HepG2 (cell line): ENCODE results near the gene ZNF213. TPM values are rescaled to one million over a fixed set of nuclear protein-coding genes. Genes with fewer than 3 reads are reported as not detected.
A peak's percentile ranks its signal among the peaks of the same experiment; 100 is the strongest.

Experiments used
- ETV5 ChIP-seq: IDR thresholded peaks from 2 replicates; pipeline ENCODE4 v1.6.1; 2018; ENCODE audit warnings: missing biosample characterization, missing genetic modification reagents, inconsistent platforms, borderline replicate concordance
- FOXA3 ChIP-seq: IDR thresholded peaks from 2 replicates; pipeline ENCODE4 v1.6.1; 2016; ENCODE audit warnings: missing genetic modification reagents, missing compliant biosample characterization
- GABPB1 ChIP-seq: IDR thresholded peaks from 2 replicates; pipeline ENCODE4 v1.6.1; 2016; ENCODE audit warnings: mild to moderate bottlenecking, missing genetic modification reagents, moderate library complexity, missing compliant biosample characterization
- JUND ChIP-seq: sonication (generic); formaldehyde crosslinking; IDR thresholded peaks from 2 replicates; pipeline ENCODE4 v1.8.0; 2022; ENCODE audit warnings: mild to moderate bottlenecking, missing genetic modification reagents
- KLF15 ChIP-seq: sonication (generic); formaldehyde crosslinking; IDR thresholded peaks from 2 replicates; pipeline ENCODE4 v1.8.1; 2023; ENCODE audit warnings: borderline replicate concordance, mild to moderate bottlenecking, inconsistent platforms, missing genetic modification reagents, mixed read lengths
- PAF1 ChIP-seq: IDR thresholded peaks from 2 replicates; pipeline ENCODE4 v1.6.1; 2016; ENCODE audit warnings: missing genetic modification reagents, missing compliant biosample characterization
- PITX1 ChIP-seq: sonication (generic); formaldehyde crosslinking; IDR thresholded peaks from 2 replicates; pipeline ENCODE4 v1.5.1; 2020; ENCODE audit warnings: mild to moderate bottlenecking, missing genetic modification reagents
- POLR2G ChIP-seq: fragments of 200-400 bp; formaldehyde crosslinking; IDR thresholded peaks from 2 replicates; pipeline ENCODE4 v1.6.1; 2018; ENCODE audit warnings: mild to moderate bottlenecking, low read depth, low read length, moderate library complexity
- SUZ12 ChIP-seq: fragments of 150-350 bp; IDR thresholded peaks from 2 replicates; pipeline ENCODE4 v1.6.1; 2014; ENCODE audit warnings: low read depth, low read length
- ZBTB3 ChIP-seq: sonication (generic); formaldehyde crosslinking; IDR thresholded peaks from 2 replicates; pipeline ENCODE4 v1.4.0; 2020; ENCODE audit warnings: low read depth, mild to moderate bottlenecking, moderate library complexity, missing genetic modification reagents, borderline replicate concordance
- ZNF530 ChIP-seq: sonication (generic); formaldehyde crosslinking; IDR thresholded peaks from 2 replicates; pipeline ENCODE4 v1.5.0; 2020; ENCODE audit warnings: low read depth, mild to moderate bottlenecking, missing genetic modification reagents
- ZNF660 ChIP-seq: sonication (generic); formaldehyde crosslinking; IDR thresholded peaks from 2 replicates; pipeline ENCODE4 v1.5.1; 2020; ENCODE audit warnings: mild to moderate bottlenecking, low read depth, missing genetic modification reagents, borderline replicate concordance
- ZNF747 ChIP-seq: sonication (generic); formaldehyde crosslinking; IDR thresholded peaks from 2 replicates; pipeline ENCODE4 v1.8.1; 2023; ENCODE audit warnings: missing genetic modification reagents, mild to moderate bottlenecking, borderline replicate concordance
- ZNF775 ChIP-seq: sonication (generic); formaldehyde crosslinking; IDR thresholded peaks from 2 replicates; pipeline ENCODE4 v1.4.0; 2020; ENCODE audit warnings: missing genetic modification reagents, mild to moderate bottlenecking, moderate library complexity, borderline replicate concordance
- ZSCAN31 ChIP-seq: sonication (generic); formaldehyde crosslinking; IDR thresholded peaks from 2 replicates; pipeline ENCODE4 v1.5.0; 2020; ENCODE audit warnings: low read depth, mild to moderate bottlenecking, missing genetic modification reagents
- polyA plus RNA-seq, 8 experiments: library from polyadenylated mRNA; depleted of rRNA in 3 of 8; stranded (reverse) in 7 of 8; unstranded in 1 of 8; fragments of >200 nt; fragmentation: Illumina TruSeq in 4 of 8; extraction: Trizol in 4 of 8; gene quantifications; 2 replicates each; pipeline versions ENCODE4 v1.2.1 to v1.2.3, GENCODE V29; 2011 to 2016; ENCODE audit warnings: low read depth in 4 of 8, missing spikeins in 1 of 8, mixed read lengths in 1 of 8; ENCODE audit not compliant: insufficient read depth in 1 of 8
- total RNA-seq, 5 experiments: library from RNA; depleted of rRNA; stranded (reverse); fragments of >200 nt; fragmentation: Illumina TruSeq; extraction: Trizol; gene quantifications; 2 replicates each; pipeline ENCODE4 v1.2.3, GENCODE V29; 2016; ENCODE audit warnings: low read depth in 1 of 5
- TF ChIP-seq, protein P1 (sequence below): sonication (generic); formaldehyde crosslinking; IDR thresholded peaks from 2 replicates; pipeline ENCODE4 v1.5.0; 2020; ENCODE audit warnings: mild to moderate bottlenecking, missing genetic modification reagents
- TF ChIP-seq, protein P2 (sequence below): sonication (generic); formaldehyde crosslinking; IDR thresholded peaks from 2 replicates; pipeline ENCODE4 v1.4.0; 2020; ENCODE audit warnings: missing genetic modification reagents
- TF ChIP-seq, protein P3 (sequence below): IDR thresholded peaks from 2 replicates; pipeline ENCODE4 v1.6.1; 2018; ENCODE audit warnings: missing genetic modification reagents
- TF ChIP-seq, protein P4 (sequence below): sonication (generic); formaldehyde crosslinking; IDR thresholded peaks from 2 replicates; pipeline ENCODE4 v1.9.0; 2021; ENCODE audit warnings: missing genetic modification reagents, borderline replicate concordance

The ZNF213 gene
- total and polyA plus RNA-seq, 2 of the 13 experiments (the other 11 are each of a cell fraction or from before 2014, with no cell fraction given), result 0.59 to 0.97 TPM

DNA sequence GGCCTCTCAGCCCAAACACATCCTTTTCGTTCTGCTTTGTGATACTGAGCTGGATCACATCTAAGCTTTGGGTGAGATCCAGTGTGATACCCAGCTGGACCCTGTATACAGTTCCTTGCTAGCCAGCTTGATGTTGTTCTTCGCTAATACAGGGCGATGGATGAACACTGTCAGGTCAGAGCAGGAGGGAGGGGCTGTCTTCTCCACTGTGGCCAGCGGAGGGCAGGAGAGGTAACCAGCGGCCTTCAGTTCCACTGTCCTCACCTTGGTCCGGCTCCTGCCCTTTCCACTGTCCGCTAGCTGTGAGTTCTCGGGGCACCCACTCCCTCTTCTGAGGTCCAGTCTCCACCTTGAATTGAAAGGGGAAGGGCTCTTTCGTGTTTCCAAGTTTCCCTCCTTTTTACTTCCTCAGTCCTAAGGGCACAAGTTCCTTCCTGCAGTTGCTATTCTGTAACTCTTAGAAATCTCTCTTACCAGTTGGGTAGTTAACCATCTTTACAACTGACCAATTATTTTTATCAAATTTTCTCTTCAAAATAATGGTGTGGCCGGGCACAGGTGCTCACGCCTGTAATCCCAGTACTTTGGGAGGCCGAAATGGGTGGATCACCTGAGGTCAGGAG is 3.0 kb upstream of the ZNF213 start (continued):
- TF ChIP-seq, protein P1, sequence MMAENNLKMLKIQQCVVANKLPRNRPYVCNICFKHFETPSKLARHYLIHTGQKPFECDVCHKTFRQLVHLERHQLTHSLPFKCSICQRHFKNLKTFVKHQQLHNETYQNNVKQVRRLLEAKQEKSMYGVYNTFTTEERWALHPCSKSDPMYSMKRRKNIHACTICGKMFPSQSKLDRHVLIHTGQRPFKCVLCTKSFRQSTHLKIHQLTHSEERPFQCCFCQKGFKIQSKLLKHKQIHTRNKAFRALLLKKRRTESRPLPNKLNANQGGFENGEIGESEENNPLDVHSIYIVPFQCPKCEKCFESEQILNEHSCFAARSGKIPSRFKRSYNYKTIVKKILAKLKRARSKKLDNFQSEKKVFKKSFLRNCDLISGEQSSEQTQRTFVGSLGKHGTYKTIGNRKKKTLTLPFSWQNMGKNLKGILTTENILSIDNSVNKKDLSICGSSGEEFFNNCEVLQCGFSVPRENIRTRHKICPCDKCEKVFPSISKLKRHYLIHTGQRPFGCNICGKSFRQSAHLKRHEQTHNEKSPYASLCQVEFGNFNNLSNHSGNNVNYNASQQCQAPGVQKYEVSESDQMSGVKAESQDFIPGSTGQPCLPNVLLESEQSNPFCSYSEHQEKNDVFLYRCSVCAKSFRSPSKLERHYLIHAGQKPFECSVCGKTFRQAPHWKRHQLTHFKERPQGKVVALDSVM (CRISPR knock-in tag), result no peak
- TF ChIP-seq JUND (CRISPR knock-in tag), result no peak
- no peak for TF ChIP-seq ZSCAN31 (CRISPR knock-in tag)
- TF ChIP-seq ZBTB3 (CRISPR knock-in tag), result no peak
- TF ChIP-seq, protein P2, sequence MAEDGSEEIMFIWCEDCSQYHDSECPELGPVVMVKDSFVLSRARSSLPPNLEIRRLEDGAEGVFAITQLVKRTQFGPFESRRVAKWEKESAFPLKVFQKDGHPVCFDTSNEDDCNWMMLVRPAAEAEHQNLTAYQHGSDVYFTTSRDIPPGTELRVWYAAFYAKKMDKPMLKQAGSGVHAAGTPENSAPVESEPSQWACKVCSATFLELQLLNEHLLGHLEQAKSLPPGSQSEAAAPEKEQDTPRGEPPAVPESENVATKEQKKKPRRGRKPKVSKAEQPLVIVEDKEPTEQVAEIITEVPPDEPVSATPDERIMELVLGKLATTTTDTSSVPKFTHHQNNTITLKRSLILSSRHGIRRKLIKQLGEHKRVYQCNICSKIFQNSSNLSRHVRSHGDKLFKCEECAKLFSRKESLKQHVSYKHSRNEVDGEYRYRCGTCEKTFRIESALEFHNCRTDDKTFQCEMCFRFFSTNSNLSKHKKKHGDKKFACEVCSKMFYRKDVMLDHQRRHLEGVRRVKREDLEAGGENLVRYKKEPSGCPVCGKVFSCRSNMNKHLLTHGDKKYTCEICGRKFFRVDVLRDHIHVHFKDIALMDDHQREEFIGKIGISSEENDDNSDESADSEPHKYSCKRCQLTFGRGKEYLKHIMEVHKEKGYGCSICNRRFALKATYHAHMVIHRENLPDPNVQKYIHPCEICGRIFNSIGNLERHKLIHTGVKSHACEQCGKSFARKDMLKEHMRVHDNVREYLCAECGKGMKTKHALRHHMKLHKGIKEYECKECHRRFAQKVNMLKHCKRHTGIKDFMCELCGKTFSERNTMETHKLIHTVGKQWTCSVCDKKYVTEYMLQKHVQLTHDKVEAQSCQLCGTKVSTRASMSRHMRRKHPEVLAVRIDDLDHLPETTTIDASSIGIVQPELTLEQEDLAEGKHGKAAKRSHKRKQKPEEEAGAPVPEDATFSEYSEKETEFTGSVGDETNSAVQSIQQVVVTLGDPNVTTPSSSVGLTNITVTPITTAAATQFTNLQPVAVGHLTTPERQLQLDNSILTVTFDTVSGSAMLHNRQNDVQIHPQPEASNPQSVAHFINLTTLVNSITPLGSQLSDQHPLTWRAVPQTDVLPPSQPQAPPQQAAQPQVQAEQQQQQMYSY (CRISPR knock-in tag), result peak; percentile 57; the same call in 1 of the 2 replicates
- TF ChIP-seq PITX1 (CRISPR knock-in tag), result no peak
- no peak for TF ChIP-seq POLR2G
- no peak for TF ChIP-seq ZNF530 (CRISPR knock-in tag)
- no peak for TF ChIP-seq ZNF775 (CRISPR knock-in tag)
- TF ChIP-seq PAF1 (CRISPR knock-in tag), result 0 out of 2 replicates have a peak, but pooled peaks have one; percentile 59
- TF ChIP-seq GABPB1 (CRISPR knock-in tag), result 0 out of 2 replicates have a peak, but pooled peaks have one; percentile 22
- TF ChIP-seq KLF15 (CRISPR knock-in tag), result no peak
- TF ChIP-seq, protein P3, sequence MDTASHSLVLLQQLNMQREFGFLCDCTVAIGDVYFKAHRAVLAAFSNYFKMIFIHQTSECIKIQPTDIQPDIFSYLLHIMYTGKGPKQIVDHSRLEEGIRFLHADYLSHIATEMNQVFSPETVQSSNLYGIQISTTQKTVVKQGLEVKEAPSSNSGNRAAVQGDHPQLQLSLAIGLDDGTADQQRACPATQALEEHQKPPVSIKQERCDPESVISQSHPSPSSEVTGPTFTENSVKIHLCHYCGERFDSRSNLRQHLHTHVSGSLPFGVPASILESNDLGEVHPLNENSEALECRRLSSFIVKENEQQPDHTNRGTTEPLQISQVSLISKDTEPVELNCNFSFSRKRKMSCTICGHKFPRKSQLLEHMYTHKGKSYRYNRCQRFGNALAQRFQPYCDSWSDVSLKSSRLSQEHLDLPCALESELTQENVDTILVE (CRISPR knock-in tag), result no peak
- TF ChIP-seq ZNF660, result no peak
- no peak for TF ChIP-seq ETV5 (CRISPR knock-in tag)
- no peak for TF ChIP-seq ZNF747 (CRISPR knock-in tag)
- no peak for TF ChIP-seq SUZ12
- TF ChIP-seq, protein P4, sequence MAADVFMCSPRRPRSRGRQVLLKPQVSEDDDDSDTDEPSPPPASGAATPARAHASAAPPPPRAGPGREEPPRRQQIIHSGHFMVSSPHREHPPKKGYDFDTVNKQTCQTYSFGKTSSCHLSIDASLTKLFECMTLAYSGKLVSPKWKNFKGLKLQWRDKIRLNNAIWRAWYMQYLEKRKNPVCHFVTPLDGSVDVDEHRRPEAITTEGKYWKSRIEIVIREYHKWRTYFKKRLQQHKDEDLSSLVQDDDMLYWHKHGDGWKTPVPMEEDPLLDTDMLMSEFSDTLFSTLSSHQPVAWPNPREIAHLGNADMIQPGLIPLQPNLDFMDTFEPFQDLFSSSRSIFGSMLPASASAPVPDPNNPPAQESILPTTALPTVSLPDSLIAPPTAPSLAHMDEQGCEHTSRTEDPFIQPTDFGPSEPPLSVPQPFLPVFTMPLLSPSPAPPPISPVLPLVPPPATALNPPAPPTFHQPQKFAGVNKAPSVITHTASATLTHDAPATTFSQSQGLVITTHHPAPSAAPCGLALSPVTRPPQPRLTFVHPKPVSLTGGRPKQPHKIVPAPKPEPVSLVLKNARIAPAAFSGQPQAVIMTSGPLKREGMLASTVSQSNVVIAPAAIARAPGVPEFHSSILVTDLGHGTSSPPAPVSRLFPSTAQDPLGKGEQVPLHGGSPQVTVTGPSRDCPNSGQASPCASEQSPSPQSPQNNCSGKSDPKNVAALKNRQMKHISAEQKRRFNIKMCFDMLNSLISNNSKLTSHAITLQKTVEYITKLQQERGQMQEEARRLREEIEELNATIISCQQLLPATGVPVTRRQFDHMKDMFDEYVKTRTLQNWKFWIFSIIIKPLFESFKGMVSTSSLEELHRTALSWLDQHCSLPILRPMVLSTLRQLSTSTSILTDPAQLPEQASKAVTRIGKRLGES (CRISPR knock-in tag), result no peak
- no peak for TF ChIP-seq FOXA3 (CRISPR knock-in tag)
